NCI-H2196 treated with DMSO at 0.1 percent for 48 hours (cell line): Measurements from ENCODE around the gene NSL1.

Experiments used
- DNase-seq: peaks from one replicate; lab custom pipeline; 2025; ENCODE audit not compliant: unreplicated experiment; lab: John Stamatoyannopoulos, UW

NSL1 gene

GRCh38 chr1:212687811-212688210 is 103.8 kb downstream of the NSL1 start:
- no peak for DNase-seq

- DNase-seq, result no peak
Observed at GRCh38 chr1:212686591-212686990, 105.0 kb downstream of the NSL1 start.

- DNase-seq, result no peak
Observed at GRCh38 chr1:212686069-212686468, 105.5 kb downstream of the NSL1 start.

GRCh38 chr1:212685429-212685828 is 106.1 kb downstream of the NSL1 start:
- DNase-seq, result no peak

GRCh38 chr1:212684521-212685090 is 107.0 kb downstream of the NSL1 start:
- no peak for DNase-seq

GRCh38 chr1:212684076-212684475 is 107.5 kb downstream of the NSL1 start:
- DNase-seq, result no peak

- DNase-seq, result no peak
Observed at GRCh38 chr1:212683357-212683722, 108.2 kb downstream of the NSL1 start.

GRCh38 chr1:212680680-212681389 is 110.7 kb downstream of the NSL1 start:
- no peak for DNase-seq

- DNase-seq, result no peak
Observed at GRCh38 chr1:212678456-212679410, 112.8 kb downstream of the NSL1 start.

GRCh38 chr1:212677573-212677972 is 114.0 kb downstream of the NSL1 start:
- no peak for DNase-seq

GRCh38 chr1:212677136-212677535 is 114.4 kb downstream of the NSL1 start:
- DNase-seq, result no peak
